Left ventricle myocardium superior (tissue), 1 donor: ENCODE data around the gene MSH3. TPM values are rescaled to one million over a fixed set of nuclear protein-coding genes. Genes with fewer than 3 reads are reported as not detected.

ENCODE experiments used
- ATAC-seq: fragments of 200-7000 bp; cut with Tn5 transposase; one replicate; pipeline ENCODE4 v1.9.1; 2020; ENCODE audit warnings: mild to moderate bottlenecking, moderate library complexity
- DNase-seq: peaks from one replicate; pipeline ENCODE4 v3.0.0-alpha.2; 2020
- intact Hi-C: fragments of 100-400 bp; cut with micrococcal nuclease; formaldehyde crosslinking; loops from one replicate; pipeline ENCODE4 v1.11.0; 2022
- long read RNA-seq: library from polyadenylated mRNA; unstranded; transcript quantifications from one replicate; pipeline ENCODE4 v2.0.0, GENCODE V29; 2021
- total RNA-seq: library from RNA; stranded (reverse); fragmentation: NEBNext Ultra II Directional; extraction: Animal tissue kit (Norgen Biotek cat#: 25700); gene quantifications from one replicate; pipeline ENCODE4 v1.2.1, GENCODE V29; 2021
- donor health status: DM: no; HTN: yes; CAD: no; lungs with severe emphysema.

MSH3 gene
- 11.9 TPM for total RNA-seq
- long read RNA-seq, full-length matches to known transcripts: 2 of 12 reads
- long read RNA-seq, partial matches to known transcripts: 10 of 12 reads
- long read RNA-seq, other reads (novel, unspliced or antisense): 0 of 12 reads

DNA sequence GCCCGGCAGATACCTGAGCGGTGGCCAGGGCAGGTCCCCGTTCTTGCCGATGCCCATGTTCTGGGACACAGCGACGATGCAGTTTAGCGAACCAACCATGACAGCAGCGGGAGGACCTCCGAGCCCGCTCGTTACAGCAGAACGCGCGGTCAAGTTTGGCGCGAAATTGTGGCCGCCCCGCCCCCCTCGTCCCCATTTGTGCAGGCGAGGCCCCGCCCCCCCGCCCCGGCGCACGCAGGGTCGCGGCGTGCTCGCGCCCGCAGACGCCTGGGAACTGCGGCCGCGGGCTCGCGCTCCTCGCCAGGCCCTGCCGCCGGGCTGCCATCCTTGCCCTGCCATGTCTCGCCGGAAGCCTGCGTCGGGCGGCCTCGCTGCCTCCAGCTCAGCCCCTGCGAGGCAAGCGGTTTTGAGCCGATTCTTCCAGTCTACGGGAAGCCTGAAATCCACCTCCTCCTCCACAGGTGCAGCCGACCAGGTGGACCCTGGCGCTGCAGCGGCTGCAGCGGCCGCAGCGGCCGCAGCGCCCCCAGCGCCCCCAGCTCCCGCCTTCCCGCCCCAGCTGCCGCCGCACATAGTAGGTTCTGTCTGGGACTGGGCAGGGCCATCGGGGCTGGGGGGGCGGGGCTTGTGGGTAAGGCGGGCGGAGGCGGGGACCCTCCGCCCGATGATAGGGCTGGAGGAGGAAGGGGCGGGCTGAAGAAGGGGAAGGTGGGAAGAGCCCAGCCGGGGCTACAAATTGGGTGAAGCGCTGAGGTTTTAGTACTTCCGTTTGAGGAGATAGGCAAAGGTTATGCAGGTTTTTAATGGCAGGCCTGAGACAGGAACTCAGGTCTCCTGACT, at the start of gene MSH3, which contains the start of gene DHFR:
Gene MSH3 (plus strand): TSS at position 262 of the 840 bp plus-strand sequence. CDS start 76 bp downstream, at position 338.
Gene DHFR (minus strand): TSS at position 593 of the 840 bp plus-strand sequence. CDS start 494 bp downstream, at position 99.
- intact Hi-C loops: no loop called here

DNA sequence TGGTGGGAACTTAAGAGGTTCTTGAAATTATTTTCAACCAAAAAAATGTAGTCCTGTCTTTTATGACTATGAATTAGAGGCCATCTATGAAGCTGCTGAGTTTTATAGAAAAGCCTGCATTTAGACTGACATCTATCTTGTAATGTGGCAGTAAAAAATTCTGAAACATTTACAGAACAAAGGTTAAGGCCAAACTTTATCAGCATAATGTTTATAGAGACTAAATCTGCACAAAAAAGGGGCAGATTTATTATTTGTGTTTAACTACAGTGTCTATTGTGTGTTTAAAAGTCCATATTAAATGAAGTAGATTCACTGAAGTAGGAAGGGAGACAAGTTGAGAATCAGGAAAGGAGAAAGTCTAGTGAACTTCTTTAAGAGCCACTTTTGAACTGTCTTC, 47.1 kb upstream of the MSH3 start:
- intact Hi-C loops: no loop called here
- DNase-seq (no peak), ATAC-seq (no peak)

More for the DNA sequence above, at the start of gene MSH3, which contains the start of gene DHFR:
- DNase-seq (peak; percentile 93), ATAC-seq (peak; percentile 86)

DNA sequence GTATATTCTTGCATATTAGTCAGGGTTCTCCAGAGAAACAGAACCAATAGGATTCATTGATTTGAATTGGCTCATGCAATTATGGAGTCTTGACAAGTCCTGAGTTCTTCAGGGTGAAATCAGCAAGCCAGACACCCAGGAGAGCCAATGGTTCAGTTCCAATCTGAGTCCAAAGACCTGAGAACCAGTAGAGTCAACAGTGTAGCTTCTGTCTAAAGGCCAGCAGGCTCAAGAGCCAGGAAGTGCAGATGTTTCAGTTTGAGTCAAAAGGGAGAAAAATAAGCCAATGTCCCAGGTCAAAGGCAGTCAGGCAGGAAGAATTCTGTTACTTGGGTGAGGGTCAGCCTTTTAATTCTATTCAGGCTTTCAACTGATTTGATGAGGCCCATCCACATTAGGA, 46.6 kb upstream of the MSH3 start:
- intact Hi-C loops: no loop called here

DNA sequence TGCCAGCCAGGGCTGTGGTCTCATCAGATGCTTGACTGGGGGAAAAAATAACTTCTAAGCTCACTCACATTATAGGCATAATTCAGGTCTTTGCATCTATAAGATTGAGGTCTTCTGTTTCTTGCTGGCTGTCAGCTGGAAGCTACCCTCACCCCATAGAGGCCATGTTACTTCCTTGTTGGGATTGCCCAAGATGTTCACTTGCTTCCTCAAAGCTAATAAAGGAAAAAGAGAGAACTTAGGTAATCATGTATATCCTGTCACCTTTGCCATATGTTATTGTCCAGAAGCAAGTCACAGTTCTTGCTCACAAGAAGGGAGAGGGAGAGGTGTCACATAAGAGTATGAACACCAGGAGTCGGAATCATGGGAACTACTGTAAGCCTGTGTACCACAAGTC, 45.7 kb upstream of the MSH3 start:
- intact Hi-C loops: no loop called here
- no peak for DNase-seq
- ATAC-seq: no peak

More for the DNA sequence above, 46.6 kb upstream of the MSH3 start:
- DNase-seq (no peak), ATAC-seq (no peak)

DNA sequence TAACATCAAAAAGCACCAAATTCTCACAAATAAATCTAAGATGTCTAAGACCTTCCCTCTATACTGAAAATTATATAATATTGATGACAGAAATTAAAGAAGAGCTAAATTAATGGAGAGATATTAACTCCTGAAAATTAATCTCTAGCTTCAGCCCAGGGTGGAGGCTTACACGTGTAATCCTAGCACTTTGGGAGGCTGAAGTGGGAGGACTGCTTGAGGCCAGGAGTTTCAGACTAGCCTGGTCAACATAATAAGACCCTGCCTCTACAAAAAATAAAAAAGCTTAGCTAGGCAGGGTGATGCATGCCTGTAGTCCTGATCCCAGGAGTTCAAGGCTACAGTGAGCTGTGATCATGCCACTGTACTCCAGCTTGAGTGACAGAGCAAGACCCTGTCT, 44.8 kb upstream of the MSH3 start:
- DNase-seq (no peak), ATAC-seq (no peak)
- intact Hi-C loops: no loop called here

DNA sequence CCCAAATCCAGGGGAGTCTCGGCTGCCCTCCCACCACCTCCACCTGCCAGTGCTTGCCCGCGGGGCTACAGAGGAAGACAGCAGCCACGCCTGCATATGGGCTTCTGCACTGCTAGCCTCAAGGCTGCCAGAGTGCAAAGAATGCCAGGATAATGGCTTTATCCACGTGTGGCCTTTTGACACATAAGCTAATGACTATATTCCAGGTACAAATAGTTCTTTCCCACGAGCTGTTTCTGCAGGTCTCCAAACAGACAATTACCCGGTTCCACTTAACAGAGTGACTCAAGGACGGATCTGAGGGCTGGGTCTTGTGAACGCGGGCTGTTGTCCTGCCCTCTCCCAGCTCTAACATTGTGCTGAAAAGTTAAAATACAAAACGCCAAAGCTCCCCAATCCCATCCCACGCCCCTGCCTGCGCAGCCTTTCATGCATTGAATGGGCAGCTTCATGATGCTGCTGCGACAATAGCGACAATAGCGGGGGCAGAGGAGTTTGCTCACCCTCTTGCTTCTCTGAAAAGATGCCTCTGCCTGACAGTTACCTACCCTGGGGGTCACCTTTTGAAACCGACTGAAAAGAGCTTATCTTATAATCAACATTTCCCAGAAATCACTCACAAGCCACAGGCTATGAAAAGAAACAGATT, 39.1 kb upstream of the MSH3 start:
- DNase-seq: no peak
- no peak for ATAC-seq
- intact Hi-C loops: no loop called here

DNA sequence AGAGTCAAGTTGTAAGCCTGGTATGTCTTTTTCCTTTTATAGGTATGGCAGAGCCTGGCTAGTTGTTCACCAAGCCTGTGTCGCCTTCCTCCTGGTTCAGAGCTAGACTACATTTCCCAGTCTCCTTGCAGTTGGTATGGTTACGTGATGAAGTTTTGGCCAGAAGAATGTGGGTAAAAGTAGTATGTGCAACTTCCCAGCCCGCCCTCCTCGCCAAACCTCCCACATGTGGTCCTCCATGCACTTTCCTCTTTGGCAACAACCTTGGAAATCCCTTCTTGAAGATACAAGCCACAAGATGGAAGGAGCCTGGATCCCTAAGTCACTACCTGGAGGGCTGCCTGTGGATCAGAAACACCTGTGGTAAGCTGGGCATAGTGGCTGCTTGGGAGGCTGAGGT, 36.0 kb upstream of the MSH3 start:
- intact Hi-C loops: no loop called here
- no peak for ATAC-seq
- DNase-seq: no peak

DNA sequence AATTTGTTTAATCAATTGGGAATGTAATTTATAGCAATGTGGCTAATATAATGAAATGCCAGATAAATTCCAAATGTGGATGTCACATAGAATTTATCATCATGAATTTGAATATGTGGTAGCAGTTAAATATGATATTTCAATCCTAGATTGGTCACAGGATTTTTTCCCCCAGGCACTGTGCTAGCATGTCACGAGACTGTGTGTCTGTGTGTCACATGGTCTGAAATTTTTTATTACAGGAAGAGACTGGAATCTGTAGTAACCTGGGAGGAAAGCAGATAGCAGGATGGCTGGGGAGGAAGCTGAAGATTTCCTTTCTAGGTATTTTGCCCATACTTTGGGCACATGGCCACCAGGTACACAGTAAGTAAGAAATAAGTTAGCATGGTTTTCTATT, 35.4 kb upstream of the MSH3 start:
- DNase-seq (no peak), ATAC-seq (no peak)
- intact Hi-C loops: no loop called here

DNA sequence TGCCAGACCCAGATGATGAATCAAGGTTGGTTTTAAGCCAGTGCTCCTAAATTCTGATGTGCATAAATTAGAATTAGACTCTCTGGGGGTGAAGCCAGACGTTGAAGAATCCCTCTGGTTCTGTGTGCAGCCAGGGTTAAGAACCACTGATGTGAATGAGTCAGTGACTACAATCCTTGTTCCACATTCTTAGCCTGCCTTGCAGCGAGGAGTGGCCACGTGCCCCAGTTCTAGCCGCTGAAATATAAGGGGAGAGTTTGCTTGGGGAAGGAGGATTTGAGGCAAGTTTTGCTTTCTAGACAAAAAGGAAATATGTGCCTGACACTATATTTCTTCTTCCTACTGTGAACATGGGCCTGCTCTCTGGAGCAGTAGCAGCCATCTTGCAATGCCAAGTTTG, 34.2 kb upstream of the MSH3 start:
- ATAC-seq (no peak), DNase-seq (no peak)
- intact Hi-C loops: no loop called here

DNA sequence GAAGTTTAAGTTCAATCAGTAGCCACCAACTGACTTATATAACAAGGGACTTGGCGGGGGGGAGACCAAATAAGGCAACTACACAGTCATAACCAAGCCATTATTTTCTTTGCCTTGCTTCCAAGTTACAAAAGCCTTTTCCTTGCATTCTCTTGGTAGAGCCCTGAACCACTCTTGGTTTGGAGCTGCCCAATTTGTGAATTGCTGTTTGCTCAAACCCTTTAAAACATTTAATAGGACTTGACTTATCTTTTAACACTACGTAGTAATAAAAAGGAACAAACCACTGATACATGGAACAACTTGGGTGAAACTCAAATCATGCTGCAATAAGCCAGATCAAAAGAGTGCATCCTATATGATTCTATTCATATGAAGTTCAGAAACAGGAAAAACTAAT, 31.7 kb upstream of the MSH3 start:
- intact Hi-C loops: no loop called here
- ATAC-seq (no peak), DNase-seq (no peak)

DNA sequence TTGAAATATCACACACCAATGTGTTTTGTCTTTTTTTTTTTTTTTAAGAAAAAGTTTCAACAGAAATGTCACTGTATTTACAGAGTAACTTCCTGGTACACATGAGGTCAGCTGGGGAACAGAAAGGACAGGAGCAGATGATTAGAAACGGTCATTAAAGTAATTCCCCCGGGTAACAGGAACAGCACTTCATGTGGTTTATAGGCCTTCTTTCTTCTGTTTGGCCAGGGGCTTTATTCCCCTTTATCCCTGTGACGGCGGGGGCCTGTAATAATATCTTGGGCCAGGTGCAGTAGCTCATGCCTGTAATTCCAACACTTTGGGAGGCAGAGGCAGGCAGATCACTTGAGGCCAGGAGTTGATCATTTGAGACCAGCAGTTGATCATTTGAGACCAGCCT, 30.5 kb upstream of the MSH3 start:
- intact Hi-C loops: no loop called here
- ATAC-seq (no peak), DNase-seq (no peak)

DNA sequence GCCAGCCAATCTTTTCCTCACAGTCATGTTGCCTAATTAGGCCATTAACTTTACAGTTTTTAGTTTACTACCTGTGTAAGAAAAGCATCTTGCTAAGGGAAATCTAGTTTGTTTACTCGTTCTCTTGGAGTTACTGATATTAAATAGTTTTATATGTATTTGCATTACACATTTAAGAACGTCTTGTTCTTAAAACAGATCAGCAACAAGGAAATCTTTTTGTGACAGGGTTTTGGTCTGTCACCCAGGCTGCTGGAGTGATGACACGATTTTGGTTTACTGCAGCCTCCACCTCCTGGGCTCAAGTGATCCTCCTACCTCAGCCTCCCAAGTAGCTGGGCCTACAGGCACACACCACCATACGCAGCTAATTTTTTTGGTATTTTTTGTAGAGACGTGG, 29.2 kb upstream of the MSH3 start:
- ATAC-seq (no peak), DNase-seq (no peak)
- intact Hi-C loops: no loop called here

DNA sequence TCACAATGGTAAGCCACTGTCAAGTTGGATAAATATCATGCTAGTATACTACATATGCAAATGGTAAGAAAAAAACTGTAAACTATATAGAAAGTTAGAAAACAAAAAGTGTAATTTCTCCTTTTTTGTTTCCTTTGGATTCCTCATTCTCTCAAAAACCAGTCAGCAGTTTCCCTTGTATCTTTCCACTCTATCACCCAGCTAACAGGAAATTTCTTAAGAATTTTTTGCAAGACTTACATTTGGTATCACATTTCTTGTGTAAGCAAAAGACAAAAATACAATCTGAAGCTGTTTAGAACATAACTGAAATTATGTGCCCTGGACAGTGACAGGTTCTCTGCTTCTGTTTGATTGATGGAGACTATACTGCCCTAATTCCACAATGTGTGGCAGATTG, 25.2 kb upstream of the MSH3 start:
- DNase-seq: no peak
- intact Hi-C loops: no loop called here

DNA sequence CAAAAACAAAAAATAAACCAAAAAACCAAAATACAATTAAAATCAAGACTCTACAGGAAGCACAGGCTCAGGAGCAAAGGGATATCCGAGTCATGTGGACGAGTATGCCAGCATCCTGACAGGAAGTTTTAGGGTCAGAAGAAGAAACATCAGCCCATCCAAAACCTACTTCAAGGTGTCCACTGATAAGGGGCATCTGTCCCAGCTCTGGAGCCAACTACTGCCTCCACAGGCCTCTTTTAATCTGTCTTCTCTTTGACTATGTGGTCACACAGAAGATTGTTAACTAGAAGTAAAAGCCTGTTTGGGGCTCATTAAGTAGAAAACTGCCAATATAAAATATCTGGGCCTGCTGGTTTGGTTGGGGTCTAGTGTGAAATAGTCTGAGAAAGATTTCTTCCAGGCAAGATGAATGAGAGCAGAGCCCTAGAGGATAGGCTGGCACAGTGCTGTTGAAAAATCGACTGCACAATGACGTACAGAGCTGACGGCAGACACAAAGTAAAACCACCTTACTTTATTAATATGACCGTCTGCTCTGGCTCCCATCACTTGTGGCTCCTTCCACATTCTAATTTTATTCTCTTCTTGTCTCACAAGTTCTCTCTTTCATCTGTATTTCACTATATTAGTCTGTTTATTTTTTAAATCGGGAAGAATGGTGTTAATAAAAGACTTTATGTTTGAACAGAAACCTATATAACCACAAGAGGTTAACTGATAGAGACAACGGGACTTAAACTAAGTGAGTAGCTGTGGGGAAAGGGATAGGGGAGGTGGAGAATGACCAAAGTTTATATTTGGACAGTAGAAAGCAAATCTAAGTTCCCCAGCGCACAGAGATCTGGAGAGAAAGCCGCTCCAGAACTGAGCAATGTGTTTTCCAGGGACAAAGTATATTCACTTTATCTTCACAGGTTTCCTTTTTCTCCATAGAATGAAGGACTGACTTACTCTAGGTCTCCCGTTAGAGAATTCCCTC, 22.9 kb upstream of the MSH3 start:
- intact Hi-C loops: no loop called here
- no peak for ATAC-seq
- no peak for DNase-seq

More for the DNA sequence above, 25.2 kb upstream of the MSH3 start:
- ATAC-seq: no peak

DNA sequence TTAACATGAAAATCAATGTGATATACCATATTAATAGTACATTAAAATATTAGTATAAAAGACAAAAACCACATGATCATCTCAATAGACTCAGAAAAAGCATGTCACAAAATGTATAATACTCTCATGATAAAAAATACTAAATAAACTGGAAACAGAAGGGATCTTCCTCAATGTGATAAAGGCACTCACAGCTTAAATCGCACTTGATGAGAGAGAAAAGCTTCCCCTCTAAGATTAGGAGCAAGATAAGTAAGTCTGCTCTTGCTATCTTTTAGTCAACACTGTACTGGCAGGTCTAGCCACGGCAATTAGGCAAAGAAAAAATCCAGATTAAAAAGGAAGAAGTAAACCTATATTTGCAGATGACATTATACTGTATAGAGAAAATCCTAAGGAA, 21.8 kb upstream of the MSH3 start:
- ATAC-seq (no peak), DNase-seq (no peak)
- intact Hi-C loops: no loop called here

DNA sequence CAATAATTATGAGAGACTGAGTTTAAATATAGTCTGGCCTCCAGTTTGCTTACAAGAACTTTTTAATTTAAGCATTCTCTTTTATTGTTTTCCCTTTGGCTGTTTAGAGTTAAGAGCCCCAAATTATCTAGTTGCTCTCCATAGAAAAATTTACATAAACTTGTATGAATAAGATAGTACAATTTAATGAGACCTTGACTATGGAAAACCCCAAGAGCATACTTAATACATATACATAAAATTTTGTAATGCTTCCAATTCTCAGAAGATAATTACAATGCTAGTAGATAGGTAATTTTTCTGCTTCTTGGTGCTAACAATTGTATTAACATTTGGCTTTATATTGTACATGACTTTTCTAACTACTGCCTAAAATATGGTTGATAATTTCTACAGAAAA, 20.3 kb upstream of the MSH3 start:
- ATAC-seq: no peak
- no peak for DNase-seq
- intact Hi-C loops: no loop called here

DNA sequence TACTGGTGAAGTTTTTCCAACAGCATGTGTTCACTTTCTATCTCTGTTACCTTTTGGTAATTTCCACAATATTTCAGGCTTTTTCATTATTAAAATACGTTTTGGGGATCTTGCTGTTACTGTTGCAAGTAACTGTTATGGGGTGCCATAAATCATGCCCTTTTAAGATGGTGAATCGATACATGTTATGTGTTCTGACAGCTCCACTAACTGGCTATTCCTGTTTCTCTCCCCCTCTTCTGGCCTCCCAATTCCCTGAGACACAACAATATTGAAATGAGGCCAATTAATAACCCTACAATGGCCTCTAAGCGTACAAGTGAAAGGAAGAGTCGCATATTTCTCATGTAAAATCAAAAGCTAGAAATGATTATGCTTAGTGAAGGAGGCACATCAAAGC, 13.1 kb upstream of the MSH3 start:
- DNase-seq (no peak), ATAC-seq (no peak)
- intact Hi-C loops: no loop called here

DNA sequence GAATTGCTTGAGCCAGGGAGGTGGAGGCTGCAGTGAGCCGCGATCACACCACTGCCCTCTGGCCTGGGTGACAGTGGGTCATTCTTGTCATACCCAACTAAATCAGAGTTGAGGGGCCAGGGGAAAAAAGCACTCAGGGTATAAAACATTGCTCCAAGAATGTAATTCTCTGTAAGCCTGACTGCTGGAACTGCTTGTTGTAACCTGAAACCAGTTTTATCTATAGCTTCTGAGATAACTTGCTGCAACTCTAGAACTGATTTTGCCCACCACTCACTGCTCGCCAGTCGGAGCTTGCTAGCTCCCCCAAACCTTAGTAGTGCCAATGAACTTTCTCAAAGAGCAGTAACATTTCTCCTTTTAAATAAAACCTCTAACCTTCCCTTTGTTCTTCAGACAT, 9.6 kb upstream of the MSH3 start:
- no peak for ATAC-seq
- intact Hi-C loops: no loop called here
- no peak for DNase-seq

DNA sequence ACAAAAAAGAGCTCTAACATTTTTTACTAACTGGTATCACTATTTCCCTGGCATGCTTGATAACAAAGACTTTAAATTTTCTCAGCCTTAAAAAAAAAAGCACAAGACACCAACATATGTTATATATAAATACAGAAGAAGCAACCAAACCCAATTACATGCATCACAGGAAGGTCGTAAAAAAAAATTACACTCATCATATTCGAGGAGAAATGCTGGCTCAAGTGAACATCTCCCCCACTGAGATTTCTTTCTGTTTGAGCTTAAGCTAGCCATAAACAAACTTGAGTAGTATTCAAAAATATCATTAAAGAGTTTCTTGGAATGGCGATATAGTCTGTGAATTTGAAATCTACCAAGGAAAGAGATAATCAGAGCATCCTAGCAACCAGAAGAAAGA, 7.5 kb upstream of the MSH3 start:
- ATAC-seq (no peak), DNase-seq (no peak)
- intact Hi-C loops: no loop called here
